Activated CD4-positive, alpha-beta T cell treated with anti-CD3 and anti-CD28 coated beads, Interleukin-2, Interleukin-6, amounts not matched to agents 100 ng/mL and 50 ng/mL, durations not matched to agents 16 hours and 8 hours (primary cell): ENCODE results near the gene COL12A1.
A peak's percentile ranks its signal among the peaks of the same experiment; 100 is the strongest.

ENCODE experiments used
- DNase-seq: peaks from one replicate; pipeline ENCODE4 v3.0.0-alpha.2; 2020

COL12A1 gene

DNA sequence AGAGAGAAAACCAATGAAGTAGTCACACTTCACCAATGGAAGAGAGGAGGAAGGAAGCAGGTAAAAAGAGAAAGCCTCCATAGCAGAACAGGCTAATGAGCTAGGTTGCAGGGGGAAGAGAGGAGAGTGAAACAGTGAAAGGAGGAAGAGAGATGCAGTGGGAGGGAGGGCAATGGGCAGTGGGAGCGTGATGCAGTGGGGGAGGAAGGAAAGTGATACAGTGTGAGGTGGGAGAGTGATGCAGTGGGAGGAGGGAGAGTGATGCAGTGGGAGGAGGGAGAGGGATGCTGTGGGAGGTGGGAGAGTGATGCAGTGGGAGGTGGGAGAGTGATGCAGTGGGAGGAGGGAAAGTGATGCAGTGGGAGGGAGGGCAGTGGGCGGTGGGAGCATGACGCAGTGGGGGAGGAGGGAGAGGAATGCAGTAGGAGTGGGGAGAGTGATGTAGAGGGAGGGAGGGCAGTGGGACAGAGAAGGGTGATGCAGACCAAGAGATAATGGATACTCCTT lies 29.7 kb downstream of the COL12A1 start:
- no peak for DNase-seq

DNA sequence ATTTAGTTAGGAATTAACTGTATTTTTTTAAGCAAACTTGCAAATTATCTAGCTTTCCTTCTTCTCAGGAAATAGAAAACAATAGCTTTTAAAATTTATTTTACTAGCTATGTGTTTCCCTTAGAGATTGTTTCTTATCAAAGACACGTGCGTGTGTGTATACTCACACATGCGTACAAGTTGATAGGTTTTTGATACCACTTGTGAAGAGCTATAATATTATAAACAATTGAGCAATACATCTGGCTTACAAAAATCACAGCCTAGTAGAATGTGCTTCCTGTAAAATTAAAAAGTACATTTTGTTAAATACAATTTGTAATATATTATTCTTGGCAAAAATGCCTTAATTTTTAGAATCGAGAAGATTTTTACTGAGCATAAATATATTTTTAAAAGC lies 33.9 kb downstream of the COL12A1 start:
- DNase-seq = no peak

DNA sequence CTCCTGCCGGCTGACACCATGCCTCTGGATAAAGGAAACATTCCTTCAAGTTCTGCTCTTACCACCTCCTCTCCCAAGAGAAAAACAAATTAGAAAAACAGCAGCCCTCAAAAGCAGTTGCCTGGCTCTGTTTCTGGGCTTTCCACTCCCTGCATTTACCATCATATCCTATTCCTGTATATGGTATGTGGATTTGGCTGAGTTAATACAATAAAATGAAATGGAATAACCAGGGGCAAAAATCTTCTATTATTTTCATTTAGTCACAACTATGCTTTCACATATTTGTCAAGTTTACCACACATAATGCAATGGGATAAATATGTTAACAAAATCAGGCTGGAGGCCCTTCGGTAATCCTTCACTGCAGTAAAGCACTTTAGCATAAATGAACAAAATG lies 34.3 kb downstream of the COL12A1 start:
- no peak for DNase-seq

DNA sequence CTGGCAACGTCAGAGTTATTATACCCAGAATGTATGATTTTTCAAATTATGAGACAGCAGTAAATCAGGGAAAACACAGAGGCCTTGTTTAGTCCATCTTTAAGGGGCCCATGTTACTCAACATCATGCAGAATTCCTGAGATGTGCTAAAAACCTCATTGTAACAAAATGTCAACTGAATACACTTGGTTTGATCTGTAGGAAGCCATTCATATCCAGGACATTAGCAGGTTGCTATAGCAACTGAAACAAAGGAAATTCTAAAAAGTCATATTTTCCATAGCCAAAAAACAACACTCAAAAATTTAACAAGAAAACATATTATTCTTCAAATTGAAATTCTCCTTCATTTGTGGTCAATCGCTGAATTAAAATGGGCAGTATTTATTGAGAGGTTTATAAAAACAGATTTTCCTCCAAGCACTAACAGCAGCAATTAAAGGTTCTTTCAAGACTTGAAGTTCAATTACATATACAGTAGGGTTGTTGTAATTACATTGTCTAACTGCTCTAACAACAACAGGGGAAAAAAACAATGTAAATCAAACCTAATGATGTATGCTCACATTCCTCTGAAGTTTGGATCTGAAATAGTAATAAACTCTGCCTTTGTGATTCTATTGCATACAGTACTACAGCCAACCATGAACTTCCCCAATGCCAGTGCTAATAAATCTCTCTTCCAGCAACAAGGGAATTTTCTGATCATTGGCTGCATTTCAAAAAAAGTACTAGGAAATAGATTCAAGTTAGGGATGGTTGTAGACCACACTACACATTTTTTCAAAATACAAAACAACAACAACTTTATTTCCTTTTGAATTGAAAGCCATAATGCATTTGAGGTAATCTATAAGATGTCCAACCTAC lies 34.9 kb downstream of the COL12A1 start:
- DNase-seq = no peak

DNA sequence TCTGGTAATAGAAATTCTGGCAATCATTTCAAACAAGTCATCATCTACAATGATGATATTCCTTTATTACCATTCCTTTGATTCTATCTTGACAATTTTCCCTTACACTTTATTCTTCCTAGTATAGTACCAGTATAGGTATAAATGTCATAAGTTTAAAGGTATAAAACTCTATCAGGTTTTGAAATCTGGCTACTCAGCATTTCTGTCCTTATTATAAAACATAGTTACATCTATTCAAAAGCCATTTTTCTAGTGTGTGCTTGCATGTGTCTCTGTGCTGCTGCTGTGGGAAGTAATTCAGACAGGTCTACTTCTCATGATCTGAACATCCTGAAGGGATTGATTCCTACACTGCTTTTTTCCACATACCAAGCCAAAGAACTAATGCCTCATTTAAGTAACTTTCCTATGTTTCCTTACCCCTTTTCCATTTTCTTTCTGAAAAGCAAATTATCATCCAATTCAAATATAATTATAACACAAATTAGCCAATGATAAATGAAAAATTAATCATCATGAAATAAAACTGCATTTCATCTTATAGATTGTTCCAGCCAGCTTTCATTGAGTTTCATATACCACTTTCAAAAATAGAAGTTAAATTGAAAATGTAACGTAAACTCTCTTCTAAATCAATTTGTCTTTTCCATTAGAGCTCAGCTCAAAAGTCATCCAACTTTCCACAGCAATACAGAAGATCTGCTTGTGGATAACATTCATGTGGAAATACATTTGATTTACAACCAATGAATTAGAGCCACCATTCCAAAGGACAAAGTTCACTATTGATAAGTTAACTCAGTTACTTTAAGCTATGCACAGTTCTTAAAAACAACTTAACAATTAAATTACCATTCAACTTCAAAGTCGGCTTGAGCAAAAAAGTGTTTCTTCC lies 35.9 kb downstream of the COL12A1 start:
- DNase-seq = no peak

DNA sequence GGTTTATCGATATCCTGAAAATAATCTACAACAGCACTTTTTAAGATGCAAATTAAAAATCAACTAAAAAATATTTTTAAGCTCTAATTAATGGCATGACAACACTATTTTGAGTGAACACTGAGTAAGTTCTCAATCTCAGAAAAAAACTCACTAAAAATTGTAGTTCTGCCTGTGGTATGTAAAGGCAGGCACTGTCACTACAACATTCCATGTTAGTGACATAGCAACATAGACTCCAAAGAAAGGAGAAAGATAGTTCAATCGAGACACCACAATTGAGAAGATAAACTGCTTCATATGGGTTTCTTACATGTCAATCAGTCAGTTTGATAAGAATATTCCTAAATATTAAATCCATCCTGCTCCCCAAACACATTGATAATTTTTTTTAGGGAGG lies 38.0 kb downstream of the COL12A1 start:
- no peak for DNase-seq

DNA sequence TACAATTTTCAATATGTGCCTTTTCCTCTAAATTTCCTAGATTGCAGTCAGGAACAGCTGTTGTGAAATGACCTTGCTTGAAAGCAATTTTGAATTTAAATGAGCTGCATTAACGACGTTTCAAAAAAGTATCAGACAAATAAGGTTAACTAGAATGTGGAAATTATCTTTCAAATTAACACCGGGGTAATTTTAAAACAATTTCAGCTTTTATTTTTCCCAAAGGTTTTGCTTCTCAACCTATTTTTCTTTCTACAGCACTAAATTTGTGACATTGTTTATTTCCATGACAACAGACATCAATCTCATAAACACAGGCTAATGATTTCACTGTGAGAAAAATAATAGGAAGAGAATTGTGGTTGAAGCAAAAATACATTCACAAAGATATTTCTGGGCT lies 38.5 kb downstream of the COL12A1 start:
- no peak for DNase-seq

DNA sequence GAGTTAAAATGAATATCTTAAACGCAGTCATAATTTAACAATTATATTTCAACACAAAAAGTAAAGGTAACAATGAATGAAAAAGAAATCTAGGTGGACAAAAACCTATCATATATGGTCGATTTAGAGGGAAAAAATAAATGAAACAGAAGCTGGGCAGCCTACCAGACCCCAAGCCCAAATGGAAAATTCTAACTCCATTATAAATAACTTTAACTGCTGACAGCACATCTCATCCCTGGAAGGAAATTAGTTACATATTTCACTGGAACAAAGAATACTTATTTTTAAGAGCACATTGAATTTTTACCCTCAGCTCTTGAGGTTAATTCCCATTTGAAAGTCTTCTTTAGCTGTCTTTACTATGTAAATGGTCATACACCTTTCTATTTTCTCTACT lies 39.1 kb downstream of the COL12A1 start:
- no peak for DNase-seq

DNA sequence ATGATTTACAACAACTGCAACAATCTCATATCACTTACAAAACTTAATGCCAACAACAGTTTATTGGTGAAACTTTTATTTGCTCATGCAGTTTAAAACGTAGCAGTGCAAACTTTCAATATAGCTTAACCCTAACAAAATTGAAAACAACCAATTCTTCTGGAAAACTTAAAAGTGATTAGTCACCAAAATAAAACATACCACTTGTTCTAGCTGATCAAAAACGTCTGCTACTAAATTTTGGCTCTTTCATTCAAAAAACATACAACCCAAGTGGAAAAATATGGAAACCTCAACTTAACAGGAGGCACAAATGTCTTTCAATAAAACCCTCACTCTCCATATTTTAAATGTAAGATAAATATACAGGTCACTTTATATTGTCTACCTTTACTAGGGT lies 39.6 kb downstream of the COL12A1 start:
- DNase-seq = no peak

DNA sequence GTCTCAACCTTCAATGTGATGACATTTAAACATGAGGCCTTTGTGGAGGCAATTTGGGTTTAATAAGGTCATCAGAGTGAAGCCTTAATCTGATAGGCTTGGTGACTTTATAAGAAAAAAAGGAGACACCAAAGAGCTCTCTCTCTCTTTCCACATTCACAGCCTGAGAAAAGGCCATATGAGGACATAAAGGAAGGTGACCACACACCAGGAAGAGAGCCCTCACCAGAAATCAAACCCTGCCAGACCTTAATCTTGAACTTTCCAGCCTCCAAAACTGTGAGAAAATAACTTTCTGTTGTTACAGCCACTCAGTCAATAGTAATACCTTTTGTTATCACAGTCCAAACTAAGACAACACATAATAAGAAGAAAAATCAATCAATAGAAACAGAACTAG lies 47.7 kb downstream of the COL12A1 start:
- DNase-seq = no peak

DNA sequence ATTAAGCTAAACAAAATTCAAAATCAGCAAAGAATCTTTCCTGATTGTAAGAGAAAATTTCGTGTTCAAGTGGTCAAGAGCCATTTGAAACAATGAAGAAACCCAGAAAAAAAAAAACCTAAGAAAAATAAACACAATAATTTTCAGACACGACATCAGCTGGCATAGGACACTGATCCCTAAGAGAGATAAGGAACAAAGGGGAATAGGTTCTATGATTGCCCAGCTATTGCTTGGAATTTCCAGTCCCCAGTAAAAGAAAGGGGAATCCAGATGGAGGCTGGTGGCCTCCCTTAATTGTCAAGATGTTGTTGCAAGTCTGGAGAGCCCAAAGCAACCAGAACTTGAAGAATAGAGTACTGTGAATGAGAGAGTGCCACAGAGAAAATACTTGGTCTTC lies 48.5 kb downstream of the COL12A1 start:
- no peak for DNase-seq

DNA sequence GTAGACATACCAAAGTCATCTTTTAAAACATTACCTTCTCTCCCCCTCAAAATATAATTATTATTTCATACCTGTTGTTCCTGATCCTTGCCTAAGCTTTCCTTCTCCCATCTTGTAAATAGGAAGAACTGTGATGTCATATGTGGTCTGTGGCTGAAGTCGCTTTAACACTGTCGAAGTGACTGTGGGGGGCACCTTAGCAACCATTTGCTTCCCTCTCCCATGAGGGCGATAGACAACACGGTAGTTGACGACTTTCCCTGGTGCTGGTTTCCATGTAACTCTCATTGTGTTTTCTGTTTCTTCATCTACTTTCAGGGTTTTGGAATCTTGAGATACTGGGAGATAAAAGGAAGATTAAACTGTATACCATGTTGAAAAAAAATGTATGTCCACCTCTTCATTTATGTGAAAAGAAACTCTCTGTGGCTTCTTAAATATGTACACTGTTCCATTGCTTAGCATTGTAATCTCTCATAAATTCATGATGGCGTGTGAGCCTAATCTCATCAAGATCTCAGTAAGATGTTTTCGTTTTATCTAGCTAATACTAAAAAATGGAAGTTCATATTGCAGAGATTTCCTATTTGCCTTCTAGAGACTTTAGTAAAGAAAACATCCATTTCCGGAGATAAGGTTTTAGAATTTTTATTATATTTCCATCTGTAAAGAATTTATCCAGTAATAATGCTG lies 49.5 kb downstream of the COL12A1 start:
- DNase-seq = no peak

DNA sequence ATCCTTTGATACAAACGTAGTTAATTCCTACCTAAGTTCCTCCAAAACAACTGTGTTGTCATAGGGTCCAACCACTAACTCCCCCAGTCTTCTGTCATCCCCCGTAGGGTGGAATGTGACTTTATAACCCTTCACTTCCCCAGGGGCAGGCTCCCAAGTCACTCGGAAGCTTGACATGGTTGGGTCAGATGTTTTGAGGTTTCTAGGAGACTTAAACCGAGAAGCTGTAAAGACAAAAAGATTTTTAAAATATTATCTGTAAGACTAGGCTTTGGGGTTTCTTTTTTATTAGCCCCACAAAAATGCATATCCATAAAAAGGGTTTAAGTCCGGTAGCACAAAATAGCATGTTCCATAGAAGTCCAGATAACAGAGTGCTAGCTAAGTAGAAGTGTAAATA lies 50.2 kb downstream of the COL12A1 start:
- no peak for DNase-seq

DNA sequence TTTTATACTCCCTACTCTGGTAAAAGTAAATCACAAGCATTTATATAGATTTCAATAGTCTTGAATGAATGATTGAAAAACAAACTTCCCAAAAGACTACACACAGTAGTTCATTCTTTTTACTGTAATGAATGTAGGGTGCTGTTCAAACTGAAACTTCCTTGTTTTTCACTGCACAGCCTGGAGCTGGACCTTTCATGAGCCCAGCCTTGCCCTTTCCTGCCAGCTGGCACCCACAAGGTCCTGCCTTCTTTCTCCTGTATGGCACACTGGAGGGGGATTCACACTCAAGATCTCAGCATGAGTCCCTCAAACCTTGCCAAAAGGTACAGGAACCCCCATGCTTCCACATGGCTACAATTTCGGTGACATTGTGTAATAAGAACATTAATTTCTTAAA lies 50.9 kb downstream of the COL12A1 start:
- DNase-seq = no peak

DNA sequence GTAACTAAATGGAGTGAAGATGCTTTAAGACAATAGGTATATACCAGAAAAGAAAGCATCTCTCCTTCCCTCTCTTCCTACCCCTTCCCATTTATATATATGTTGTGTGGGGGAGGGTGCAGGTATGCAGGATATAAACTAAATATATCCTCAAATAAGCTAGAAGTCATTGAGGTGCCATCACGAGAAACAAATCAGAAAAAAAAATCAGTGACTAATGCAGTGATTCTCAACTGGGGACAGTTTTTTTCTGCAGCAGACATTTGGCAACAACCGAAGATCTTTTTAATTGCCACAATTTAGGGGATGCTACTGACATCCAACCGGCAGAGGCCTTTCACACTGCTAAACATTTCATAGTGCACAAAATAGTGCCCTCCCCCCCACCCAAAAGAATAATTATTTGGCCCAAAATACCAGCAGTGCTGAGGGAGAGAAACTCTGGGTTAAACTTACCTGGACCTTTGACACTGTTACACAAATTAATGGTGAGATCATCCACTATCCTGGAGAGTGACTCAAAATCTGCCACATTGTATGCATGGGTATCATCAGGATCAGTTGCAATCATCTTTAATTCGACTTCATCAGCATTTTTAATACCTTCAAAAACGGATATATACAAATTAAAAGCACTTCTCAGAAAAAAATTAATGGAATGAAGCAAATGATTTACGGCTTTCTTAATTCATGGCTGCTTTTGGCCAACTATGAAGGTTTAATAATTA lies 55.0 kb downstream of the COL12A1 start:
- DNase-seq = no peak

DNA sequence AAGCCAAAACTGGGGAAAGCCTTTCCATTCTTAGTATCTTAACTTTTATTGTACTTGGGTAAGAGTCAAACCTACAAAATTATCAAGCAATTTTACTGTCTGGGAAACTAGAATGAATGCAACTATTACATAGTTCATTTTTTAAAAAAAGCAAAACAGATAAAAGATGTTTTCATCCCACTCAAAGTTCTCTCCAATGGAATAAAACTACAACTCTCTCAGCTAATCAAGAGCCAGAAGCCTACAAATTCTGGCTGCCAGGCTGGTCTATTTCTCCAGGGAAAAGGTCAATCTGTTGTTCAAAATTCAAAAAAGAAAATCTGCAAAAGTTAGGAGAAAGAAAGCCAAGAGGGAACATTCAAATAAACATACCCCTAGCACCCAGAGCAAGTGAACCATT lies 56.2 kb downstream of the COL12A1 start:
- no peak for DNase-seq

DNA sequence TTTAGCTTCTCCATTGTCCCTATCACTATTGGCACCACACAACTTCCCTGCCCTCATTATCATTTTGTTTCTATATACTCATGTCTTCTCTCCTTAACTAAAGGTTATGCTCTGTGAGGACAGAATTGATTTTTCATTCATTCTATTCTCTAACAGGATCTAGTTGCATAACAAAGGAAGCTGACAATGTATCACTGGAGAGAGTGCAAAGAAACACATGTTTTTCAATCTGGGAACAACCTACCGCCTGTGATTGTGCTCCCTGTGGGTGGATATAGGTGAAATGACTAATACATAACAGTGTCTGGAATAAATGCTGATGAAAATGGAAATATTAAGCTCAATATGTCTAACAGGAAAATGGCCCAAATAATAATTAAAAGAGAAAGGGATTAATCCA lies 56.6 kb downstream of the COL12A1 start:
- no peak for DNase-seq

DNA sequence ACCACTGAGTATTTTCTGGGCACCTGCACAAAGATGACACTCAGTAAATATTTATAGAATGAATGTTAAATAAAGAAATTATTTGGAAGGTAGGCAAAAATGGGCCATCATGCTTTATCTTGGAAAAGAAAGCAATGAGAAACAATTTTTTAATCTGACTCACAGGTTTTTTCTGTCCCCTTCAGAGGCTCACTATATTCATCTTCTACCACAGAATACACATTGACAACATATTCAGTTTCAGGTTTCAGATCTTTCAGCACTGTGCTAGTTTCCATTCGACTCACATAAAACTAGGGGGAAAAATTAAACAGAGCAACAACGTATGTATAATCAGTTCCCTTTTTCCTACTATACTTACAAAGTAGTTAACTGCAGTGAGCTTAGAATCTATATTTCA lies 58.3 kb downstream of the COL12A1 start:
- DNase-seq = peak; percentile 43

DNA sequence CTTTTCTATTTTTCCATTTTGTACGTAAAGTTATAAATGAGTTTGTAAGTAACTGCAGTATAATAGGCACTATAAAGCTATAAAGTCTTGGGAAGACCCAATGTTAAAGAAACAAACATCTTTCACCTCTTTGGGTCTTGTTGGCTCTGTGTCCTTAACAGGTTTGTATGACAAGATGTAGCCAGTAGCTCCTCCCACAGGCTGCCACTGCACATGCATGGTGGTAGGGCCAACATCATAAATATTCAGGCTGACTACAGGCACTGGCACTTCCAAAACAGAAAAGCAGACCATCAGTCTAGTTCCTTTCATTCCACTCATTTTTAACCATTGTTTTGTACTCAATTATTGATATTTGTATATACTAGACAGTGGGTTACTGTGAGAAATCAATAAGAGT lies 59.9 kb downstream of the COL12A1 start:
- DNase-seq = no peak

DNA sequence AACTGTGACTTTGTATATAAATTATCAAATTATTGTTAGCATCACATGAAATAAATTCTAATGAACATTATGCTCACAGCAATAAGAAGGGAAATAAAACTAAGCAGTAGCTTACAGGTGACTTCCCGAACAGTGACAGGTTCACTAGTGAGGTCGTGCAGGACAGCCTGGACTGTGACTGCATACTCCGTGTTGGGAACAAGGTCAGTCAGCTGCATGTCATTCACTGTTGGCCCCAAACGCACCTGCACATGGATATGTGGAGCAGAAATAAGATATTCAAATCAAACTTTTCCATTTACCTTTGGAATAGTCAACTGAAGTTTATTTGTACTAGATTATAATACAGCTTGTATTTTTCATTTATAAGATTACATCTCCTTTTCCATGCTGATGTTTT lies 60.6 kb downstream of the COL12A1 start:
- DNase-seq = no peak

DNA sequence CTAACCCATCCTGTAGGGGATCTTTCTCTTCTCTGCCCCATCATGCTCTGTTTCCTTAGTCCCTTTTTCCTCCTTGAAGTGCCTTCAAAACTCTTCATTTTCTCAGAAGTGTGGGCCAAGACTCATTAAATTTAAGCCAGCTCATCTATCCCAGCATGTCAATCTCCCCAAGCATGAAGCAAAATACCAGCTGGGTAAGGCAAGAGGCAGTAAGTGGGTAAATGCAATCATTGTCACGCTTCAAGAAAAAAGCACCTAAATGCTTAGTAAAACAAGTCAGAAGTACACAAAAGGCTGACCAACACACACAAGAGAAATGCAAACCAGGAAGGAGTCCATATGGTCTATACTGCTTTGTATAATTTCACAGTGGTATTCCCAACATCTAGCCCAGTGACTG lies 61.5 kb downstream of the COL12A1 start:
- no peak for DNase-seq

DNA sequence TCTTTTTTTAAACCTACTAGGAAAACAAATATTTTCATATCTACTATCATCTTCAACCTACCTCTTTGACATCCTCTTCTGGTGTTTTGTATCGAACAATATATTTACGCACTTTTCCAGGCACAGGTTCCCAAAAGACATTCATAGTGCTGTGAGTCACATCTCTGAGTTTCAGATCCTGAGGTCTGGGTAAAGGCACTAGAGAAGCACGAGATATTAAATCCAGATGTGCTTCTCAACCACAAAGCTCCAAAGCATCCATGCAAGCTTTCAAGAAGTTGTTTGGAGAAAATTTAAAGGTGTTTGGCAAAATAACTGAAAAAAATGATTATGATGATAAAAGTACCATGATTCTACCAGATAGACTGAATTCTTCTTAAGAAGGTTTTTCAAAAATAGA lies 62.7 kb downstream of the COL12A1 start:
- DNase-seq = no peak

DNA sequence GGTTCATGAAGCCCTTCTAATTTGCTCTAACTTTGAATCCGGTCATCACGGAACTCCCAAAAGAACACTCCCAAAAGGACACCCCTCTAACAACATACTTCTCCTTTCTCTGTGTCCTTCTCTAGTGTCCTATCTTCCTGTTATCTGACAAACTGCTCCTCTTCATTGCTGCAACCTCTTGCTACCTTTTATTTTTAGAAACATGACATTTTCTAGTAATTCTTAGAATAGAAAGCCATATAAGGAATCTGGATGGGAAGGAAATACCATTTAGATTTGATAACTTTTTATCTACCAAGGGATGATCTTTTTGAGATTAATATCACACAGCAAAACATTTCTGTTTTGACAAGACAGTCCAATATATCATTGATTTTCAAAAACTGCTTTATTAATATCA lies 63.1 kb downstream of the COL12A1 start:
- no peak for DNase-seq
